Measurements from ENCODE around the gene F10. TPM values are rescaled to one million over a fixed set of nuclear protein-coding genes. Genes with fewer than 3 reads are reported as not detected.

Gene F10
- total RNA-seq, 1 experiment from 2014 or later = 1.1 TPM

DNA sequence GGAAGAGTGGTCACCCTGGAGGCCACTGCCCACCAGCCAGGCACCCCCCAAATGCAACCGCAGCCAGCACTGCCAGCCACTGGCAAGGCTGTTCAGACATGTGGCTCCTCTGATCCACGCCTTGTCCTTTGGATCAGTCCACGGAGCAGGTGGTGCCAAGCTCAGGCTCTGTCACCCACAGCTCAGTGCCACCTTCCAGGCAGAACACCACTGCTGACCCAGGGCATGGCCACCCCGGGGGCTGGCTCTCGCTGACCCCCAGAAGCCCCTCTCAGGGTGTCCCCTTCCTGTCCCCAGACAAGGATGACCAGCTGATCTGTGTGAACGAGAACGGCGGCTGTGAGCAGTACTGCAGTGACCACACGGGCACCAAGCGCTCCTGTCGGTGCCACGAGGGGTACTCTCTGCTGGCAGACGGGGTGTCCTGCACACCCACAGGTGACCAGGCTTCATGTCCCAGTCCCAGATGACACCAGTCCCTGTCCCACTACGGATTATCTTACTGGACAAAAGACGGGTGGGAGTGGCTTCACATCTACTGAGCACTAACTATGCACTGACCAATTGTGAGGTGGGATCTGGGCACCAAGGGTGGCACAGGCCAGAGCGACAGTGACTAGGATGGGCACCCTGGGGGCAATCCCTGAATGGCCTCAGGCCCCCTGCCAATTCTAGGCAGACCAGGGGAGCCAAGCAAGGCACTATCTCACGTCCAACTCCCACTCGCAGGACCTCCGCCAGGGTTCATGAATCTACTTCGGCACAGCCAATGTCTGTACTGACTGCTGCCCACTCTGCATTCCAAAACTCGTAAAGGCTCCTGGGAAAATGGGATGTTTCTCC lies 7.0 kb upstream of the F10 start:
- DNase-seq (ENCODE audit: low read depth) = no peak

DNA sequence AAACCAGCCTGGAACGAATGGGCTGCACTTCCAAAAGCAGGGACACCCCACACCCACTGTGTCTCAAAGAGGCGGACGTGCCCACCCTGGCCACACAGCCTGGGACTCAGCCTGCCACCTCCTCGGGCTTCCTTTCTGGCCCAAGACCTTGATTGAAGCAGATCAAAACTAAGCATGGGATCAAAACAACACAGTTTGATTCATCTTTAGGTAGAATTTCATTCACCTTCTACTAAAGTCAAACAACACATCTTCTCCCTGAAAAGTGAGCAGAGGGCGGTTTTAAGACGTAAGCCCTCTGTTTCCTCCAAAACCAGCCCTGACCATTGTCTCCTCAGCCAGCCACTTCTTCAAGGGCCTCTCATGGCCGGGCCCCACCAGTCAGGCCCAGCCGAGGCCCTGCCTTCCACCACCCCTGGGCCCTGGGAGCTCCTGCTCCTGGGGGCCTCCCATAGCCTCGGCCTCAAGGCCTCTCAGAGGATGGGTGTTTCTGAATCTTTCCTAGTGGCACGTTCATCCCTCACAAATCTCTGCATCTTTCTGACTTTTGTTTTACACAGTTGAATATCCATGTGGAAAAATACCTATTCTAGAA lies 6.3 kb upstream of the F10 start:
- DNase-seq (ENCODE audit: low read depth) = no peak

DNA sequence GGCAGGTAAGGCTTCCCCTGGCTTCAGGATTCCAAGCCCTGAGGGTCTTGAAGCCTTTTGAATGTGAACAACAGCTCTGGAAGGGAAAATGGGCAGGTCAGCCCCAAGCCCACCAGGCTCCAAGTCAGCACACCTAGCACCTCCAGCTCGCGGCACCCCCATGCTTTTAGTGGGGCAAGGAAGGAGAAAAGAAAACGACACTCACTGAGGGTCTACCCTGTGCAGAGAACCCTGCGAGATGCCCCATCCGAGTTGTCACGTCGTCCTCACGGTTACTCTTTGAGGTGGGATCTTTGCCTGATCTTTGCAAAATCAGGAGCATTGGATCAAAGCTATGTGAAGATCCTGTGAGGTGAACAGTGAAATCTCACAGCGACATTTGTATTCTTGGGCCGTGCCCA lies 5.7 kb upstream of the F10 start:
- no peak for DNase-seq (ENCODE audit: low read depth)

DNA sequence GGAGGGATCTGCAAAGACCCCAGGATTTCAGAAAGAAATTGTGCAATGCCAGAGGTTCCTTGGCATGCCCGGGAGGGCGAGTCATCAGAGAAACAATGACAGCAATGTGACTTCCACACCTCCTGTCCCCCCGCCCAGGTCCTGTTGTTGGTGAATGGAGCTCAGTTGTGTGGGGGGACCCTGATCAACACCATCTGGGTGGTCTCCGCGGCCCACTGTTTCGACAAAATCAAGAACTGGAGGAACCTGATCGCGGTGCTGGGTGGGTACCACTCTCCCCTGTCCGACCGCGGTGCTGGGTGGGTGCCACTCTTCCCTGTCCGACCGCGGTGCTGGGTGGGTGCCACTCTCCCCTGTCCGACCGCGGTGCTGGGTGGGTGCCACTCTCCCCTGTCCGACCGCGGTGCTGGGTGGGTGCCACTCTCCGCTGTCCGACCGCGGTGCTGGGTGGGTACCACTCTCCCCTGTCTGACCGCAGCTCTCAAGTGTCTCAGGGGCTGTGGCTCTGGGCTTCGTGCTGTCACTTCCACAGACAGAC lies 5.2 kb upstream of the F10 start:
- no peak for DNase-seq (ENCODE audit: low read depth)

DNA sequence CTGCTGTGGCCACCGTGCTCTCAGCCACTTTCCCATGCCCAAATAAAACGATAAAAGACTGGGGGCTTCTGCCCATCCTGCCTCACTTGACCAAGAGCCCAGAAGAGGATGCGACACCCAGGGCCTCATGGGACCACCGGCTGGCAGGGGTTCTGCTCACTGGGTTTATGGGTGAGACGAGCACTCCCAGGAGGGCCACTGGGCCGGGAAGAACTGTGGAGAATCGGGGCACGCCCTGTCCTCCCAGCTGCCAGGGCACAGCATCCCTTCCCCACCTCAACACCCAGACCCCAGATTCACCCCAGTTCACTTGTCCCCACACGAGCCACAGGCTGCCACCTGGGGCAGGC lies 4.7 kb upstream of the F10 start:
- DNase-seq (ENCODE audit: low read depth) = no peak

DNA sequence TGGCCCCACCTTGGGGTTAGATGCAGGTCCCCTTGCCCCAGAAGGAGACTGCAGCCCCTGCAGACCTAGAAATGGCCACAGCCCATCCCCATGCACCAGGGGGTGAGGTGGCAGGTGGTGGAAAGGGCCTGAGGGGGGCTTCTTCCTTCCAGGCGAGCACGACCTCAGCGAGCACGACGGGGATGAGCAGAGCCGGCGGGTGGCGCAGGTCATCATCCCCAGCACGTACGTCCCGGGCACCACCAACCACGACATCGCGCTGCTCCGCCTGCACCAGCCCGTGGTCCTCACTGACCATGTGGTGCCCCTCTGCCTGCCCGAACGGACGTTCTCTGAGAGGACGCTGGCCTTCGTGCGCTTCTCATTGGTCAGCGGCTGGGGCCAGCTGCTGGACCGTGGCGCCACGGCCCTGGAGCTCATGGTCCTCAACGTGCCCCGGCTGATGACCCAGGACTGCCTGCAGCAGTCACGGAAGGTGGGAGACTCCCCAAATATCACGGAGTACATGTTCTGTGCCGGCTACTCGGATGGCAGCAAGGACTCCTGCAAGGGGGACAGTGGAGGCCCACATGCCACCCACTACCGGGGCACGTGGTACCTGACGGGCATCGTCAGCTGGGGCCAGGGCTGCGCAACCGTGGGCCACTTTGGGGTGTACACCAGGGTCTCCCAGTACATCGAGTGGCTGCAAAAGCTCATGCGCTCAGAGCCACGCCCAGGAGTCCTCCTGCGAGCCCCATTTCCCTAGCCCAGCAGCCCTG lies 4.2 kb upstream of the F10 start:
- DNase-seq (ENCODE audit: low read depth) = no peak

DNA sequence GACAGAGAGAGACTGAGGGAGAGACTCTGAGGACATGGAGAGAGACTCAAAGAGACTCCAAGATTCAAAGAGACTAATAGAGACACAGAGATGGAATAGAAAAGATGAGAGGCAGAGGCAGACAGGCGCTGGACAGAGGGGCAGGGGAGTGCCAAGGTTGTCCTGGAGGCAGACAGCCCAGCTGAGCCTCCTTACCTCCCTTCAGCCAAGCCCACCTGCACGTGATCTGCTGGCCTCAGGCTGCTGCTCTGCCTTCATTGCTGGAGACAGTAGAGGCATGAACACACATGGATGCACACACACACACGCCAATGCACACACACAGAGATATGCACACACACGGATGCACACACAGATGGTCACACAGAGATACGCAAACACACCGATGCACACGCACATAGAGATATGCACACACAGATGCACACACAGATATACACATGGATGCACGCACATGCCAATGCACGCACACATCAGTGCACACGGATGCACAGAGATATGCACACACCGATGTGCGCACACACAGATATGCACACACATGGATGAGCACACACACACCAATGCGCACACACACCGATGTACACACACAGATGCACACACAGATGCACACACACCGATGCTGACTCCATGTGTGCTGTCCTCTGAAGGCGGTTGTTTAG lies 3.3 kb upstream of the F10 start:
- no peak for DNase-seq (ENCODE audit: low read depth)

DNA sequence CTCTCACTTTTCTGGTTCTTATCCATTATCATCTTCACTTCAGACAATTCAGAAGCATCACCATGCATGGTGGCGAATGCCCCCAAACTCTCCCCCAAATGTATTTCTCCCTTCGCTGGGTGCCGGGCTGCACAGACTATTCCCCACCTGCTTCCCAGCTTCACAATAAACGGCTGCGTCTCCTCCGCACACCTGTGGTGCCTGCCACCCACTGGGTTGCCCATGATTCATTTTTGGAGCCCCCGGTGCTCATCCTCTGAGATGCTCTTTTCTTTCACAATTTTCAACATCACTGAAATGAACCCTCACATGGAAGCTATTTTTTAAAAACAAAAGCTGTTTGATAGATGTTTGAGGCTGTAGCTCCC lies 2.8 kb upstream of the F10 start:
- DNase-seq (ENCODE audit: low read depth) = no peak

DNA sequence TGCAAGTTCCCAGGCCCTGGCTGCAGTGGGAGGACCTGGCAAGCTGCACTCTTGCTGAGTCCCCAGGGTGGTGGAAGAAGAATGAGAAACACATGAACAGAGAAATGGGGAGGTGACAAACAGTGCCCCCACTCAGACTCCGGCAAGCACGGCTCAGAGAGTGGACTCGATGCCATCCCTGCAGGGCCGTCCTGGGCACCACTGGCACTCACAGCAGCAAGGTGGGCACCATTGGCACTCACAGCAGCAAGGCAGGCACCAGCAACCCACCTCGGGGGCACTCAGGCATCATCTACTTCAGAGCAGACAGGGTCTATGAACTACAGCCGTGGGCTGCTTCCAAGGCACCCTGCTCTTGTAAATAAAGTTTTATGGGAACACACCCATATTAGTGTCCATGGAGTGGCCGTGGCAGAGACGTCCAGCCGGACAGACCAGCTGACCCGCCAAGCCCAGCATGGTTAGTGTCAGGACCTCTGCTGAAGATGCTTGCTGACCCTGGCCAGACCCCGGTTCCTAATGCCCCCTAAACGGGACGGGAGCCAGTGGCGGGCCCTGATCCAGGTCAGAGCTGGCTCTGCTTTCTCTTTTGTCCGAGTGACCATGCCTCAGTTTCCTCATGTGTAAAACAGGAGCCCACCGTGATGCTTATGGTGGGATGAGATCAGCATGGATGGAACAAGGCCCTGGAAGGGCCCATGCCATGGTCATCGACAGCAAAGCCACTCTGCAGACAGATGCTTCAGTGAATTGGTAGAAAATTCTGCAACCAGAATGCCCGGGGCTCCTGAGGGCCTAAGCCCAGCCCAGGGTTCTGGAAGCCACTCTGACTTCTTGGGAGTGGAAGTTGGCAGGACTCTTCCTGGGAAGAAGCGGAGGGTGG lies 2.1 kb upstream of the F10 start:
- DNase-seq (ENCODE audit: low read depth) = no peak

DNA sequence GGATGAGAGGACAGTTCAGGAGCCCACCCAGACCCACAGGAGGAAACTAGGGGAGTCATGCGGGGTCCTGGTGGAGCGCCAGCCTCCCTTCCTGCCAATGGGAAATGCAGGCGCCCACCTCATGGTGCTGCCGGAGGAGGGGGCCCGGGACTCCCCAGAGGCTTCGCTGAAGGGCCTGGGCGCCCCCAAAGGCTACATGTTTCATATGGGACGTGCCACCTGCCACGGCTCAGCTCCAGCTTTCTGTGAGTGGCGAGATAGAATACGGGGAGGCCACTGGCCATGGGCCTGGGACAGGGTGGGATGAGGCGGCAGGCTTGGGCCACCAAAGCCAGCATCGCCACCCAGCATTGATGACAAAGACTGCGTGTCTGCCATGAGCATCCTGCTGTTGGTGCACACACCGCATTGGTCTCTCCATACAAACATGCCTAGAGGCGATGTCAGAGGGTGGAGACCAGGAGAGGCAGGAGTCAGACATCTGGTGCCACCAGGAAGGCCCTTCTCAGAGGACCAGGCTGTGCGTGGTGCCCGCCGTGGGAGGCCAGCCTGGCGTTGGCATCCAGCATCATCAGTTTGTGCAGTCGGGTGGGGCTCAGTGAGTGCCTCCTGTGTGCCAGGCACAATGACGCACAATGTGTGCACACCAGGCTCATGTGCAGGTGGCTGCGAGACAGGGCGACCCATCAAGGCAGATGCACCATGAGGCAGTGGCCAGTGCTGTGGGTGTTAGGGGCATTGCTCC lies 1.2 kb upstream of the F10 start:
- DNase-seq (ENCODE audit: low read depth) = no peak

DNA sequence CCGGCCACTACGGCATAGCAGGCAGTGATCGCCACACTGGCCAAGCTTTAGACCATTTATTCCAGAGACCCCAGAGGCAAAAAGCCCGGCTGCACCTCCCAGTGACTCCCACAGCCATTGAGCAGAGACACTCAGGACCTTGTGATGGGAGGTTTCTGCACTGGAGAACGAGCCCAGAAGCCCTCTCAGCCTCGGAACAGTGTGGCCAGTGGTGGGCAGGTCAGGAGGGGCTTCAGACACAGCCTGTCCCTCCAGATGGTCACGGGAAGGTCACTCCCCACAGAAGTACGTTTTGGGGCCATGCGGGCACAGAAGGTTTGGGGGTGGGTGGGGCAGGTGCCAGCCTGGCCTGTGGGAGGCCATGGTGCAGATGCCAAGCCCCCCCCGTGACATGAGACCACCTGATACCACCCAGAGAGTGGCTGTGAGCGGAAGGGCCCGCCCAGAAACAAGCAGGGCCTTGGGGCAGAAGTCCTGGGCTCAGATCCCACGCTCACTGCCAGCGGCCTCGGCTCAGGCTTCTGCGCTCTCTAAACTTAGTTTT lies 599 bp upstream of the F10 start:
- no peak for DNase-seq (ENCODE audit: low read depth)

DNA sequence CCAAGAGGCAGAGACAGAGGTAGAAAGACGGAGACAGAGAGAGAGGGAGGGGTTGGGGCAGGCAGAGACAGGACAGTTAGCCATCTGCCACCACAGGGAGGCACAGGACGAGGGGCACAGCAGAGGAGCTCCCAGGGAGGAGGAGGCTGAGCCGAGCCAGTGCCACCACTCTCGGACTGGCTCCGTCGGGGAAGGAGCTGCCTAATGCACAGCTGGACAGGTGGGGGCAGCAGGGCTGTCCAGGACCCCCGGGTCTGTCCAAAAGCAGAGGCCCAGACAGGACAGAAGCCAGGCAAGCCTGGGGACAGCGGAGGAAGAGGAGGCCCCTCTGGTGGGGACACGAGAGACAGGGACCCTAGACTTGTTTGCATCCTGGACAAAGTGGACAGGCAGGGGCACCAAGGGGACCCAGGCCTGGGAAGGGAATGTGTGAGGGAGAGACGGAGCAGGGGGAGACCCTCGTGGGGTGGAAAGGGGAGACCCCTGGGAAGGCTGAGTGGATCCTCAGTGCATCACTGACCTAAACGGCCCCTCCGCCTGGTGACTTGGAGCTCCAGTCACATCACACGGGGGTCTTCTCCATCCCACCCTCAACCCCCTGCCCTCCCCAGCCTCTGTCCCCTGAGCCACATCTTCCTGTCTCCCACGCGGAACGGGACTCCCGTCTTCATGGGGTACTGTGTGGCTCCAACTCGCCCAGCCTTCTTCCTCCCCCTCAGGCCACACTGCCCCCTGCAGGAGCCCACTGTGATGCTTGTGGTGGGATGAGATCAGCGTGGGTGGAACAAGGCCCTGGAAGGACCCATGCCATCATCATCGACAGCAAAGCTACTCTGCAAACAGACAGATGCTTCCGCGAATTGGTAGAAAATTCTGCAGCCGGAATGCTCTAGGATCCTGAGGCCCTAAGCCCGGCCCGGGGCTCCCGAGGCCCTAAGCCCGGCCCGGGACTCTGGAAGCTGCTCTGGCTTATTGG lies 915 bp downstream of the F10 start:
- DNase-seq (ENCODE audit: low read depth) = no peak

DNA sequence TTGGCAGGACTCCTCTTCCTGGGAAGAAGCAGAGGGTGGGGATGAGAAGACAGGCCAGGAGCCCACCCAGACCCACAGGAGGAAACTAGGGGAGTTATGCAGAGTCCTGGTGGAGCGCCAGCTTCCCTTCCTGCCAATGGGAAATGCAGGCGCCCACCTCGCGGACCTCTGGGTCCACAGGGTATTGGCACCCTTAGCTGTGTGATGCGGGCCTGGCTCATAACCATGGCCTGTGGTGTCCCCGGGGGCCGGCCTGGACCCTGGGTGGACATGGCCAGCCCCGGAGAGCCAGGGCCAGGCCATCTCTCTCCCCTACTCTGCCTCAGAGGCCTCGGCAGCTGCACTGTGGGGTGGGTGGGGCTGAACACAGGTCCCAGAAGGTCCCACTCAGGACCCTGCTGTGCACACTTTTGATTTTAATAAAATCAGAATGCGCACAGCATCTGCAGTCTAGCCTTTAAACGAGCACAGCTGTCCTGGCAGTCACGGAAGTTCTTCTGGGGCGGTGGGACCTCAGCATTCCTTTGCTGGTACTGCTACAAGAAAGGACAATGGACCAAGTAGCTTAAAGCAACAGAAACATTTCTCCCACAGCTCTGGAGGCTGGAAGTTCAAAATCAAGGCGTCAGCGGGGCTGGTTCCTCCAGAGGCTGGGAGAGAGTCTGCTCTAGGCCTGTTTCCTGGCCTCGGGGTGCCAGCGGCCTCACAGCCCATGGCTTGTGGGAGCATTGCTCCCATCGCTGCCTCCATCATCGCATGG lies 1.8 kb downstream of the F10 start:
- DNase-seq (ENCODE audit: low read depth) = no peak

DNA sequence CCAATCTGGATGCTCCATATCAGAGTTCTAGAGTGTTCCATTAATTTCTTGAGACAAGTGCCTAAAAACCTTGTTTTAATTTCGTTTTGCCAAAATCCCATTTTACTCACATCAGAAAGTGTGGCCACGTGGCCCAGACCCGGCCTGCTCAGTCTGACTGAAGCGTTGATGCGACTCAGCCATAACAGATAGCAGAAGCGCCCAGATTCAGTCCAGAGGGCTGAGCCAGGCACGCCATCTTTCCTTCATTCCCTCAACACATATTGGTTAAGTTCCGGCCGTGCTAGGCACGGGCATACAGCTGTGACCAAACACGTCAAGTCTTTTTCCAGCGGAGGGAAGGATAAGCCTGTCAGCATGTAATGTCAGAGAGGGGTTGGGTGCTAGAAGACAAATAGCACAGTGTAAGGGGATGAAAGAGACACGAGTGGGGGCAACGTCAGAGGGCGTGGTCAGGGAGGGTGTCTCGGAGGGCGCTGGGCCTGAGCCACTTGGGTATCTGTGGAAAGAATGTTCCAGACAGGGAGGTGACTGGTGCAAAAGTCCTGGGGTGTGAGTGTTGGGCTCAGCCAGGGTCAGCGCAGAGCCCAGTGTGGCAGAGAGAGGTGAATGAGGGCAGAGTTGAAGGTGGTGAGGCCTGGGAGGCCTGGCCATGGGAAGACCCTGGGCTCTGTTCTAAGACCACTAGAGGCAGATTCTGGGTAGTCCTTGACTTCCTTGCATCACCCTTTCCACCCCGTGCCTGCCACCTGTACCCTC lies 3.1 kb downstream of the F10 start:
- DNase-seq (ENCODE audit: low read depth) = no peak

DNA sequence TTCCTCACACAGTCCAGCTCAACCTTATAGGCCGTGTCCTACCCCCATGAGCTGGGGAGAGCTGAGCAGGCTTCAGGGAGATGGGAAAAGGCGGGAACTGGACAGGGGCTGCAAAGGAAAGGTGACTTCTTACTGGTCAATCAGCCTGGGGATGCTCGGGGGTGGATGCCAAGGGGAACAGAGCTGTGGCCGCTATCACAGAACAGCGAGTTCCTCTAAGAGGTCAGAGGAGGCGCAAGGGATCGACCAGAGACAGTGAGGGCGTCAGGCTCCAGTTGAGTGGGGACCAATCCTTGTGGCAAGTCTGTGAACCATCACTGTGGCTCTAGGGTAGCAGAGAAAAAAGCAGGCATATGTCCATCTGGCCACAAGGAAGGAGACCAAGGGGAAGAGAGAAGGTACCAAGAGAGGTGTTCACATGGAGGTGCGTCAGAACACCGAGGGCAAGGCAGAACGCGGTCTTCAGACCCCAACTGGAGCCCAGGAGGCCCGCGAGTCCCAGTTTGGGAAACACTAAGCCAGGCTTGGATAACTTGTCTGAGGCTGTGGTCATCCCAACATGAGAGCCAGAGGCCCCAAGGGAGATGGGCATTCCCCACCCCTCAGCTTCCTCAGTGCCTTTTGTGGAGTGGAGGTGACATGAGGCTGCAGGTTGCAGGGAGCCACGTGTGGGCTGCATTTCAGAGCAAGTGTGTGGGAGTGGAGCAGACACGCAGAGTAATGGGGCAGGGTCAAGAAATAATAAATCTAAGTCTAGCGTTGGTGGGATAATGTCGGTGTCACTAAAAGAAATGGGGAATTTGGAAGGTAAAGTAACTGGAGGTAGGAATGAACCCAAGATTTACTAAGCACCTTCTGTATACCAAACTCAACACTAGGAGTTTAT lies 3.9 kb downstream of the F10 start:
- no peak for DNase-seq (ENCODE audit: low read depth)

DNA sequence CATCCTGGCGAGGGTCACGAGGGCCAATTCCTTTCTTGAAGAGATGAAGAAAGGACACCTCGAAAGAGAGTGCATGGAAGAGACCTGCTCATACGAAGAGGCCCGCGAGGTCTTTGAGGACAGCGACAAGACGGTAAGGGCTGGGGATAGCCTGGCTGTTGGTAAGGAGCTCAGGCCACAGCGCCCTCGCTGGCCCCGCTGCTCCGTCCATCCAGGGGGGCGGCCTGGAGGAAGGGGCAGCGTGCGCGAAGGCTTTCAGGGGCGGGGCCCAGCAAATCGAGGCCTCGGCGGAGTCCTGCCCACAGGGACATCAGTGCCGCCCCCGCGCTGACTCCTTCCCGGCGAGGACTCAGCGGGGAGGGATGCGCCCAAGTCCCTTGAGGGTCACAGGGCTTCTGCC lies 6.9 kb downstream of the F10 start:
- no peak for DNase-seq (ENCODE audit: low read depth)
